HL-60 (cell line): ENCODE data around the gene POLD2.

Experiments
- DNase-seq, 2 experiments: peaks; one replicate each; pipeline ENCODE4 v3.0.0-alpha.2; 2010 to 2020; ENCODE audit warnings: low read depth in 1 of 2, low spot score in 1 of 2
- H3K27ac ChIP-seq: fragments of 250-450 bp; sonication (Bioruptor Pico); replicated peaks from 2 replicates; pipeline ENCODE4 v1.5.1; 2020; ENCODE audit warnings: mild to moderate bottlenecking, moderate library complexity
- H3K27me3 ChIP-seq: fragments of 250-450 bp; sonication (Bioruptor Pico); 2 replicates; pipeline ENCODE4 v1.5.1; 2021; ENCODE audit warnings: mild to moderate bottlenecking, moderate library complexity; ENCODE audit not compliant: insufficient read depth, poor library complexity, severe bottlenecking
- H3K4me3 ChIP-seq: replicated peaks from 2 replicates; pipeline ENCODE4 v1.5.1; 2011; ENCODE audit warnings: mild to moderate bottlenecking, control low read depth, low read length; ENCODE audit not compliant: insufficient read depth
- CTCF ChIP-seq: IDR thresholded peaks from one replicate; pipeline ENCODE4 v1.5.1; 2011; ENCODE audit warnings: low read length, control low read depth, inconsistent platforms; ENCODE audit not compliant: insufficient read depth
- GABPA ChIP-seq: IDR thresholded peaks from 2 replicates; pipeline ENCODE4 v1.6.1; 2012; ENCODE audit warnings: low read depth
- POLR2AphosphoS5 ChIP-seq: IDR thresholded peaks from 2 replicates; pipeline ENCODE4 v1.6.1; 2012; ENCODE audit warnings: low read depth
- REST ChIP-seq: IDR thresholded peaks from 2 replicates; pipeline ENCODE4 v1.6.1; 2012; ENCODE audit warnings: low read depth; ENCODE audit not compliant: insufficient replicate concordance
- SPI1 ChIP-seq: IDR thresholded peaks from 2 replicates; pipeline ENCODE4 v1.6.1; 2012; ENCODE audit warnings: low read depth, mild to moderate bottlenecking, borderline replicate concordance

POLD2 gene

GRCh38 chr7:44152971-44153947 lies 29.9 kb upstream of the POLD2 start:
- Histone ChIP-seq H3K27ac (no peak overlapping the region), H3K27me3 (no peaks in the 10 kb centered on the region), H3K4me3 (no peak overlapping the region)
- TF ChIP-seq POLR2AphosphoS5 (no peak), REST (no peak), GABPA (no peak), SPI1 (no peak), CTCF (no peak)
- DNase-seq: no peak

- H3K4me3 ChIP-seq: no peak overlapping the region
- H3K27me3 ChIP-seq: no peaks in the 10 kb centered on the region
- TF ChIP-seq SPI1: no peak
- no peak for TF ChIP-seq REST
- no peak for TF ChIP-seq GABPA
- no peak for TF ChIP-seq CTCF
- TF ChIP-seq POLR2AphosphoS5: no peak
- no peak for DNase-seq
- H3K27ac ChIP-seq: no peak overlapping the region
These were observed 28.6 kb upstream of the POLD2 start for GRCh38 chr7:44151956-44152355.

GRCh38 chr7:44150966-44151941 lies 27.9 kb upstream of the POLD2 start:
- no peak for TF ChIP-seq CTCF
- no peak for TF ChIP-seq GABPA
- no peak for TF ChIP-seq REST
- TF ChIP-seq SPI1: no peak
- TF ChIP-seq POLR2AphosphoS5: no peak
- no peaks in the 10 kb centered on the region for H3K27me3 ChIP-seq
- no peak overlapping the region for H3K27ac ChIP-seq
- DNase-seq: no peak
- no peak overlapping the region for H3K4me3 ChIP-seq
